ENCODE results near the gene KIF5A. TPM values are rescaled to one million over a fixed set of nuclear protein-coding genes. Genes with fewer than 3 reads are reported as not detected.

The KIF5A gene
- total RNA-seq, 1 donor from 2014 or later = under 0.01 TPM

GRCh38 chr12:57631566-57632072 lies 81.8 kb downstream of the KIF5A start:
- DNase-seq (ENCODE audit: low read depth in 2 of 2) = no peak

- no peak for DNase-seq (ENCODE audit: low read depth in 2 of 2)
These were observed 82.5 kb downstream of the KIF5A start for GRCh38 chr12:57632073-57632957.

GRCh38 chr12:57632958-57633840 lies 83.4 kb downstream of the KIF5A start, which contains the start of gene B4GALNT1:
TSS of gene B4GALNT1 (minus strand) at chr12:57633201. CDS start at chr12:57632132, 1,069 bp downstream.
- peak; percentile 63 for DNase-seq (ENCODE audit: low read depth in 2 of 2)

Other genes with a start within 250 kb of the KIF5A start
- gene R3HDM2, start 119.0 kb upstream of the KIF5A start, total RNA-seq = 3.5 and 5.6 TPM in 2 replicates
- not detected in 2 replicates for gene INHBC, start 115.3 kb upstream of the KIF5A start, total RNA-seq
- not detected in 2 replicates for gene INHBE, start 94.7 kb upstream of the KIF5A start, total RNA-seq
- gene GLI1, start 90.3 kb upstream of the KIF5A start, total RNA-seq = not detected in 2 replicates
- gene ARHGAP9, start 70.2 kb upstream of the KIF5A start, total RNA-seq = under 0.01 TPM in 1 of 2 replicates, not detected in the other
- 63.0 and 123 TPM in 2 replicates for gene MARS1, start 62.0 kb upstream of the KIF5A start, total RNA-seq
- 4.6 and 12.5 TPM in 2 replicates for gene DDIT3, start 29.5 kb upstream of the KIF5A start, total RNA-seq
- gene MBD6, start 27.2 kb upstream of the KIF5A start, total RNA-seq = 2.8 and 6.9 TPM in 2 replicates
- 83.1 and 84.8 TPM in 2 replicates for gene DCTN2, start 2.9 kb upstream of the KIF5A start, total RNA-seq
- 8.9 and 11.5 TPM in 2 replicates for gene PIP4K2C, start 41.1 kb downstream of the KIF5A start, total RNA-seq
- 2.0 and 4.2 TPM in 2 replicates for gene DTX3, start 54.8 kb downstream of the KIF5A start, total RNA-seq
- gene ARHGEF25, start 61.4 kb downstream of the KIF5A start, total RNA-seq = 1.4 and 2.0 TPM in 2 replicates
- under 0.01 TPM in 1 of 2 replicates, not detected in the other for gene B4GALNT1, start 83.2 kb downstream of the KIF5A start, total RNA-seq
- gene OS9, start 144.1 kb downstream of the KIF5A start, total RNA-seq = 156 and 234 TPM in 2 replicates
- 0.20 and 0.22 TPM in 2 replicates for gene AGAP2, start 188.7 kb downstream of the KIF5A start, total RNA-seq
- 41.2 and 62.5 TPM in 2 replicates for gene TSPAN31, start 195.0 kb downstream of the KIF5A start, total RNA-seq
- 110 and 133 TPM in 2 replicates for gene CDK4, start 202.3 kb downstream of the KIF5A start, total RNA-seq
- 2.4 and 5.6 TPM in 2 replicates for gene MARCHF9, start 205.1 kb downstream of the KIF5A start, total RNA-seq
- gene CYP27B1, start 217.0 kb downstream of the KIF5A start, total RNA-seq = under 0.01 TPM in 2 replicates
- 3.1 and 3.8 TPM in 2 replicates for gene METTL1, start 222.1 kb downstream of the KIF5A start, total RNA-seq
- 3.5 and 5.0 TPM in 2 replicates for gene EEF1AKMT3, start 222.6 kb downstream of the KIF5A start, total RNA-seq
- gene TSFM, start 232.7 kb downstream of the KIF5A start, total RNA-seq = 15.5 and 18.5 TPM in 2 replicates

All from lung microvascular endothelial cell (primary cell).